Mesothelial cell of epicardium (in vitro differentiated cells): ENCODE results near the gene CD164L2. TPM values are rescaled to one million over a fixed set of nuclear protein-coding genes. Genes with fewer than 3 reads are reported as not detected.

ENCODE experiments used
- DNase-seq, 2 experiments: peaks; one replicate each; pipeline ENCODE4 v3.0.0; 2021; ENCODE audit warnings: low spot score in 2 of 2; ENCODE audit not compliant: unreplicated experiment in 2 of 2
- H3K27ac Mint-ChIP-seq: 2 replicates; pipeline ENCODE4 v1.8.0; 2021; ENCODE audit warnings: mixed read lengths
- H3K27me3 Mint-ChIP-seq: 2 replicates; pipeline ENCODE4 v1.8.0; 2021; ENCODE audit warnings: low read depth, mixed read lengths
- H3K36me3 Mint-ChIP-seq: 2 replicates; pipeline ENCODE4 v1.8.0; 2021; ENCODE audit warnings: mixed read lengths
- H3K4me1 Mint-ChIP-seq: 2 replicates; pipeline ENCODE4 v1.8.0; 2021; ENCODE audit warnings: mixed read lengths
- H3K4me3 Mint-ChIP-seq: 2 replicates; pipeline ENCODE4 v1.8.0; 2021; ENCODE audit warnings: mild to moderate bottlenecking, moderate library complexity, mixed read lengths
- H3K9me3 Mint-ChIP-seq: 2 replicates; pipeline ENCODE4 v1.8.0; 2021; ENCODE audit warnings: mixed read lengths
- CTCF ChIP-seq: fragments of 200-600 bp; sonication (generic); IDR thresholded peaks from one replicate; pipeline ENCODE4 v1.5.0; 2021; ENCODE audit warnings: antibody characterized with exemption; ENCODE audit not compliant: unreplicated experiment
- total RNA-seq: library from RNA; stranded (reverse); gene quantifications from 3 replicates; pipeline ENCODE4 v1.2.1, GENCODE V29; 2021

CD164L2 gene
- total RNA-seq, 1 donor from 2014 or later, result 0.45 TPM

GRCh38 chr1:27351541-27352107 is 31.5 kb downstream of the CD164L2 start:
- no peak for DNase-seq
- no peak for TF ChIP-seq CTCF
- H3K27me3 Mint-ChIP-seq, result peaks cover 7% of the 10 kb centered on the region
- H3K4me1 Mint-ChIP-seq, result peaks cover 15% of the 10 kb centered on the region
- H3K27ac Mint-ChIP-seq, result peak overlapping the region; percentile 39
- peaks cover 2% of the 10 kb centered on the region for H3K36me3 Mint-ChIP-seq
- peak overlapping the region; percentile 63 for H3K4me3 Mint-ChIP-seq
- no peaks in the 10 kb centered on the region for H3K9me3 Mint-ChIP-seq

GRCh38 chr1:27350663-27351540 is 32.2 kb downstream of the CD164L2 start:
- H3K4me1 Mint-ChIP-seq, result peaks cover 15% of the 10 kb centered on the region
- H3K4me3 Mint-ChIP-seq, result peak overlapping the region; percentile 63
- H3K27me3 Mint-ChIP-seq, result peaks cover 7% of the 10 kb centered on the region
- H3K9me3 Mint-ChIP-seq, result no peaks in the 10 kb centered on the region
- peak overlapping the region; percentile 21 for H3K27ac Mint-ChIP-seq
- no peak for DNase-seq
- H3K36me3 Mint-ChIP-seq, result peaks cover 5% of the 10 kb centered on the region
- no peak for TF ChIP-seq CTCF

- H3K4me3 Mint-ChIP-seq, result peak overlapping the region; percentile 57
- no peaks in the 10 kb centered on the region for H3K9me3 Mint-ChIP-seq
Measured at GRCh38 chr1:27349784-27350662, 33.1 kb downstream of the CD164L2 start.

GRCh38 chr1:27348861-27349783 is 34.0 kb downstream of the CD164L2 start:
- peak overlapping the region; percentile 59 for H3K4me3 Mint-ChIP-seq
- no peak for TF ChIP-seq CTCF

More at GRCh38 chr1:27349784-27350662, 33.1 kb downstream of the CD164L2 start:
- peak; percentile 57 to 76 for DNase-seq
- H3K36me3 Mint-ChIP-seq, result peaks cover 5% of the 10 kb centered on the region
- peaks cover 7% of the 10 kb centered on the region for H3K27me3 Mint-ChIP-seq
- no peak overlapping the region for H3K27ac Mint-ChIP-seq
- H3K4me1 Mint-ChIP-seq, result peaks cover 15% of the 10 kb centered on the region
- TF ChIP-seq CTCF, result no peak

More at GRCh38 chr1:27348861-27349783, 34.0 kb downstream of the CD164L2 start:
- Mint-ChIP-seq H3K27me3 (peaks cover 7% of the 10 kb centered on the region), H3K27ac (peak overlapping the region; percentile 6), H3K36me3 (peaks cover 5% of the 10 kb centered on the region), H3K4me1 (peaks cover 18% of the 10 kb centered on the region), H3K9me3 (no peaks in the 10 kb centered on the region)
- no peak for DNase-seq
